ENCODE data around the gene CDKN2D.
"Not testable (repeated sequence)": the region's sequence is repeated elsewhere in the genome, so short reads cannot be mapped to it uniquely, and the experiment has no call there.

Gene CDKN2D

GRCh38 chr19:10580979-10581631, 12.3 kb upstream of the CDKN2D start:
- peak; percentile 52 for DNase-seq

- no peak for DNase-seq
Measured at GRCh38 chr19:10577951-10578350, 9.2 kb upstream of the CDKN2D start.

- DNase-seq = no peak
Measured at GRCh38 chr19:10575011-10575716, 6.4 kb upstream of the CDKN2D start.

- DNase-seq = no peak
Measured at GRCh38 chr19:10574462-10574861, 5.7 kb upstream of the CDKN2D start.

GRCh38 chr19:10573793-10574192, 5.0 kb upstream of the CDKN2D start:
- not testable (repeated sequence) for DNase-seq

- no peak for DNase-seq
Measured at GRCh38 chr19:10568062-10568825, 535 bp downstream of the CDKN2D start.

GRCh38 chr19:10567656-10568055, 1.1 kb downstream of the CDKN2D start:
- DNase-seq = no peak

- no peak for DNase-seq
Measured at GRCh38 chr19:10566658-10567410, 1.9 kb downstream of the CDKN2D start.

GRCh38 chr19:10566408-10566657, 2.4 kb downstream of the CDKN2D start:
- DNase-seq = no peak

GRCh38 chr19:10565567-10566407, 3.0 kb downstream of the CDKN2D start, which contains the start of gene KRI1:
KRI1 (minus strand) TSS chr19:10566010; CDS start chr19:10565999, 11 bp downstream.
- DNase-seq = peak; percentile 95

- DNase-seq = no peak
Measured at GRCh38 chr19:10565028-10565566, 3.7 kb downstream of the CDKN2D start.

GRCh38 chr19:10562609-10563008, 6.2 kb downstream of the CDKN2D start:
- DNase-seq = no peak

GRCh38 chr19:10560154-10560553, 8.6 kb downstream of the CDKN2D start:
- no peak for DNase-seq

- DNase-seq = no peak
Measured at GRCh38 chr19:10557603-10558197, 11.1 kb downstream of the CDKN2D start.

- no peak for DNase-seq
Measured at GRCh38 chr19:10555610-10555973, 13.2 kb downstream of the CDKN2D start.

- no peak for DNase-seq
Measured at GRCh38 chr19:10554760-10555609, 13.8 kb downstream of the CDKN2D start.

- DNase-seq = no peak
Measured at GRCh38 chr19:10553943-10554381, 14.8 kb downstream of the CDKN2D start.

GRCh38 chr19:10553087-10553667, 15.6 kb downstream of the CDKN2D start:
- DNase-seq = no peak

- no peak for DNase-seq
Measured at GRCh38 chr19:10552510-10553053, 16.2 kb downstream of the CDKN2D start.

All from GOT3 (cell line).